HepG2 (cell line): Measurements from ENCODE around the gene VCL. TPM values are rescaled to one million over a fixed set of nuclear protein-coding genes. Genes with fewer than 3 reads are reported as not detected.

Experiments
- ATAC-seq: fragments of 200-7000 bp; cut with Tn5 transposase; 3 replicates; pipeline ENCODE4 v1.9.1; 2020; ENCODE audit warnings: mild to moderate bottlenecking, moderate library complexity
- BruUV-seq: library from RNA; stranded (reverse); fragments of 400-500 nt; replicated peaks from 2 replicates; lab custom pipeline; 2021; lab: Mats Ljungman, UMichigan
- CTCF ChIA-PET: fragments of 300-600 bp; formaldehyde crosslinking; extraction: SDS; loops from one replicate; lab custom pipeline; 2021; ENCODE audit warnings: low total read pairs, inconsistent platforms, low intra/inter-chr PET ratio; lab: Yijun Ruan, JAX
- POLR2A ChIA-PET: fragments of 350-600 bp; sonication (Branson Sonifier 250); formaldehyde crosslinking; loops from one replicate; lab custom pipeline; 2020; ENCODE audit warnings: antibody characterized with exemption, inconsistent platforms; lab: Yijun Ruan, JAX
- DNase-seq: peaks from one replicate; pipeline ENCODE4 v3.0.0-alpha.2; 2015; ENCODE audit warnings: low spot score
- FAIRE-seq: peaks from 3 replicates; lab custom pipeline; 2011; peaks lifted over from hg19 to GRCh38; lab: Jason Lieb, UNC
- H2AFZ ChIP-seq: one replicate; pipeline ENCODE4 v1.6.1; 2011; ENCODE audit warnings: low read length, inconsistent platforms
- H3K27ac ChIP-seq: fragments of 300-600 bp; 3 replicates; pipeline ENCODE4 v1.8.0; 2011; ENCODE audit warnings: mixed run types, mild to moderate bottlenecking, mixed read lengths, low read length, inconsistent platforms; ENCODE audit not compliant: insufficient read depth; ENCODE audit errors: extremely low read length
- H3K27me3 ChIP-seq, 2 experiments: fragments of 200-600 bp in 1 of 2; 2 replicates in 1 of 2; 3 replicates in 1 of 2; pipeline versions ENCODE4 v1.6.0 to v1.8.0; 2011; ENCODE audit warnings: low read length in 2 of 2, mild to moderate bottlenecking in 2 of 2, moderate library complexity in 2 of 2, inconsistent platforms in 1 of 2; ENCODE audit not compliant: insufficient read depth in 2 of 2, control insufficient read depth in 1 of 2
- H3K36me3 ChIP-seq, 2 experiments: fragments of 200-600 bp in 1 of 2; replicated peaks in 1 of 2; 2 replicates in 1 of 2; 3 replicates in 1 of 2; pipeline versions ENCODE4 v1.5.1 to v1.8.0; 2011; ENCODE audit warnings: low read length in 2 of 2, inconsistent platforms in 1 of 2; ENCODE audit not compliant: insufficient read depth in 2 of 2, control insufficient read depth in 1 of 2
- H3K4me1 ChIP-seq: 2 replicates; pipeline ENCODE4 v1.5.1; 2012; ENCODE audit warnings: low read length, inconsistent platforms; ENCODE audit not compliant: insufficient read depth
- H3K4me2 ChIP-seq: 2 replicates; pipeline ENCODE4 v1.6.0; 2011; ENCODE audit warnings: low read depth, low read length, inconsistent platforms
- H3K4me3 ChIP-seq, 3 experiments: fragments of 200-600 bp in 1 of 3; sonication (generic), shearing (Covaris generic) in 1 of 3; replicated peaks in 1 of 3; 2 replicates each; pipeline ENCODE4 v1.5.1; 2011 to 2016; ENCODE audit warnings: low read length in 3 of 3, inconsistent platforms in 2 of 3, low read depth in 2 of 3, mild to moderate bottlenecking in 2 of 3, control low read depth in 1 of 3, mixed read lengths in 1 of 3; ENCODE audit not compliant: insufficient read depth in 1 of 3
- H3K79me2 ChIP-seq: one replicate; pipeline ENCODE4 v1.6.1; 2011; ENCODE audit warnings: low read length, inconsistent platforms; ENCODE audit not compliant: insufficient read depth
- H3K9ac ChIP-seq: 2 replicates; pipeline ENCODE4 v1.6.0; 2011; ENCODE audit warnings: mild to moderate bottlenecking, low read depth, low read length, inconsistent platforms; ENCODE audit not compliant: insufficient read depth
- H3K9me3 ChIP-seq: 2 replicates; pipeline ENCODE4 v1.5.1; 2012; ENCODE audit warnings: mild to moderate bottlenecking, low read length
- H4K20me1 ChIP-seq: 2 replicates; pipeline ENCODE4 v1.6.0; 2011; ENCODE audit warnings: inconsistent platforms, mild to moderate bottlenecking, low read length, moderate library complexity; ENCODE audit not compliant: insufficient read depth
- BCLAF1 ChIP-seq: fragments of 450-650 bp; IDR thresholded peaks from 2 replicates; pipeline ENCODE4 v1.6.1; 2017; ENCODE audit warnings: mild to moderate bottlenecking
- FOXC1 ChIP-seq: sonication (generic); formaldehyde crosslinking; IDR thresholded peaks from 2 replicates; pipeline ENCODE4 v1.8.0; 2022; ENCODE audit warnings: mild to moderate bottlenecking, missing genetic modification reagents, borderline replicate concordance
- HNRNPUL1 ChIP-seq: fragments of 200-400 bp; formaldehyde crosslinking; IDR thresholded peaks from 2 replicates; pipeline ENCODE4 v1.6.1; 2017; ENCODE audit warnings: low read depth, mild to moderate bottlenecking, low read length, moderate library complexity
- MEIS1 ChIP-seq: sonication (generic); formaldehyde crosslinking; IDR thresholded peaks from 2 replicates; pipeline ENCODE4 v1.9.0; 2021; ENCODE audit warnings: mild to moderate bottlenecking, missing genetic modification reagents, moderate library complexity, borderline replicate concordance
- TOPORS ChIP-seq: sonication (generic); formaldehyde crosslinking; IDR thresholded peaks from 2 replicates; pipeline ENCODE4 v1.8.0; 2023; ENCODE audit warnings: mild to moderate bottlenecking, missing genetic modification reagents
- WIZ ChIP-seq: sonication (generic); formaldehyde crosslinking; IDR thresholded peaks from 2 replicates; pipeline ENCODE4 v1.5.1; 2020; ENCODE audit warnings: mild to moderate bottlenecking, missing genetic modification reagents
- ZNF263 ChIP-seq: sonication (generic); formaldehyde crosslinking; IDR thresholded peaks from 2 replicates; pipeline ENCODE4 v1.4.0; 2020; ENCODE audit warnings: missing genetic modification reagents
- WGBS: methylation state at CpG from one replicate; pipeline ENCODE4 v1.1.6; 2017; ENCODE audit warnings: low lambda C conversion rate; 5-methylcytosine and 5-hydroxymethylcytosine counted together
- in situ Hi-C: cut with HindIII; loops from 2 replicates; pipeline ENCODE4 v1.10.0; 2017; ENCODE audit warnings: low pct_unique_long_range_greater_than_20kb; ENCODE audit not compliant: extremely low pct_ligation_motif_present
- intact Hi-C: fragments of 100-400 bp; cut with micrococcal nuclease; formaldehyde crosslinking; loops from one replicate; pipeline ENCODE4 v1.10.0; 2022; ENCODE audit not compliant: unreplicated experiment
- polyA plus RNA-seq, 8 experiments: library from polyadenylated mRNA; depleted of rRNA in 3 of 8; stranded (reverse) in 7 of 8; unstranded in 1 of 8; fragments of >200 nt; fragmentation: Illumina TruSeq in 4 of 8; extraction: Trizol in 4 of 8; gene quantifications; 2 replicates each; pipeline versions ENCODE4 v1.2.1 to v1.2.3, GENCODE V29; 2011 to 2016; ENCODE audit warnings: low read depth in 4 of 8, missing spikeins in 1 of 8, mixed read lengths in 1 of 8; ENCODE audit not compliant: insufficient read depth in 1 of 8
- total RNA-seq, 5 experiments: library from RNA; depleted of rRNA; stranded (reverse); fragments of >200 nt; fragmentation: Illumina TruSeq; extraction: Trizol; gene quantifications; 2 replicates each; pipeline ENCODE4 v1.2.3, GENCODE V29; 2016; ENCODE audit warnings: low read depth in 1 of 5
- TF ChIP-seq, protein P1 (sequence below), 2 experiments: sonication (generic) in 1 of 2; formaldehyde crosslinking in 1 of 2; IDR thresholded peaks; 2 replicates each; pipeline versions ENCODE4 v1.4.0 to v1.6.1; 2016 to 2020; ENCODE audit warnings: borderline replicate concordance in 1 of 2, low read depth in 1 of 2, mild to moderate bottlenecking in 1 of 2, missing genetic modification reagents in 1 of 2
- TF ChIP-seq, protein P2 (sequence below), 2 experiments: sonication (generic) in 1 of 2; formaldehyde crosslinking in 1 of 2; IDR thresholded peaks; 2 replicates each; pipeline versions ENCODE4 v1.5.1 to v1.6.1; 2011 to 2020; ENCODE audit warnings: borderline replicate concordance in 1 of 2, low read depth in 1 of 2, low read length in 1 of 2, mild to moderate bottlenecking in 1 of 2, missing genetic modification reagents in 1 of 2, moderate library complexity in 1 of 2

VCL gene
- total and polyA plus RNA-seq, 2 of the 13 experiments (the other 11 are each of a cell fraction or from before 2014, with no cell fraction given), result 17.3 to 26.9 TPM

DNA sequence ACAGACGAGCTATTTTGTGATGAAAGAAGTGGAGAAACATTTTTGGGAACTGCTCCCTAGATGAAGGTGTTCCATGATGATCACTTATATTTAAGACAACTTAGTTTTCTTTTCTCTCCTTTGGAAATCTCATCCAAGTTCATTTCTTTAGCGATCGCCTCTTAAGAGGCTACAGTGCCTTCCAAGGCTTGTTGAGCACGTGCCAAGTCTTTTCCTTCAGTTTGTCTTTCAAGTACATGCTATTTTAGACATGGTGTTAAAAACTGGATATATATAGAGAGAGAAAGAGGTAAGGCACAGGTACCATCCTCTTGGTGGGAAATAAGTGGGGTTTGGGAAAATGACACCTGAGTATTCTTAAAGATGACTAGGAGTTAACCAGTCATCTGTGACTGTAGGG lies 155.8 kb downstream of the VCL start:
- BruUV-seq, result no TSS peak
- Histone ChIP-seq H3K27ac (no peak overlapping the region), H3K4me2 (peak overlapping the region; percentile 95), H3K4me1 (peaks cover 50% of the 10 kb centered on the region), H3K9ac (peak overlapping the region; percentile 26; the same call in 1 of the 2 replicates), H3K36me3 (no peaks in the 10 kb centered on the region; a peak in 1 of 5 replicates), H3K79me2 (peaks cover 73% of the 10 kb centered on the region), H3K4me3 (peak overlapping the region in 1 of 3 experiments; percentile 7; a peak in 1 of 6 replicates), H2AFZ (no peak overlapping the region), H3K27me3 (peaks cover 0 to 4% of the 10 kb centered on the region in 2 experiments; a peak in 1 of 5 replicates), H3K9me3 (no peaks in the 10 kb centered on the region), H4K20me1 (no peaks in the 10 kb centered on the region)
- WGBS, result 92% methylated on average over 4 of the region's 4 CpGs
- intact Hi-C loops (loop anchor here (10.0 kb wide), 1 partner anchor 61 kb away; no protein-coding TSS in a partner anchor), in situ Hi-C loops (no loop called here)
- no peak for DNase-seq
- ChIA-PET CTCF (no interaction called here), POLR2A (no interaction called here)
- no peak for FAIRE-seq
- TF ChIP-seq HNRNPUL1 (no peak), MEIS1 (CRISPR knock-in tag) (no peak), BCLAF1 (no peak), WIZ (CRISPR knock-in tag) (no peak), TOPORS (CRISPR knock-in tag) (no peak), FOXC1 (CRISPR knock-in tag) (no peak), ZNF263 (CRISPR knock-in tag) (no peak)
- TF ChIP-seq, protein P1, sequence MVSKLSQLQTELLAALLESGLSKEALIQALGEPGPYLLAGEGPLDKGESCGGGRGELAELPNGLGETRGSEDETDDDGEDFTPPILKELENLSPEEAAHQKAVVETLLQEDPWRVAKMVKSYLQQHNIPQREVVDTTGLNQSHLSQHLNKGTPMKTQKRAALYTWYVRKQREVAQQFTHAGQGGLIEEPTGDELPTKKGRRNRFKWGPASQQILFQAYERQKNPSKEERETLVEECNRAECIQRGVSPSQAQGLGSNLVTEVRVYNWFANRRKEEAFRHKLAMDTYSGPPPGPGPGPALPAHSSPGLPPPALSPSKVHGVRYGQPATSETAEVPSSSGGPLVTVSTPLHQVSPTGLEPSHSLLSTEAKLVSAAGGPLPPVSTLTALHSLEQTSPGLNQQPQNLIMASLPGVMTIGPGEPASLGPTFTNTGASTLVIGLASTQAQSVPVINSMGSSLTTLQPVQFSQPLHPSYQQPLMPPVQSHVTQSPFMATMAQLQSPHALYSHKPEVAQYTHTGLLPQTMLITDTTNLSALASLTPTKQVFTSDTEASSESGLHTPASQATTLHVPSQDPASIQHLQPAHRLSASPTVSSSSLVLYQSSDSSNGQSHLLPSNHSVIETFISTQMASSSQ (IDR thresholded peaks at IDR 0.05; ENCODE audit: low read depth), result no peak
- TF ChIP-seq, protein P1 (CRISPR knock-in tag; IDR thresholded peaks at IDR 0.05; ENCODE audit: borderline replicate concordance), result no peak
- TF ChIP-seq, protein P2, sequence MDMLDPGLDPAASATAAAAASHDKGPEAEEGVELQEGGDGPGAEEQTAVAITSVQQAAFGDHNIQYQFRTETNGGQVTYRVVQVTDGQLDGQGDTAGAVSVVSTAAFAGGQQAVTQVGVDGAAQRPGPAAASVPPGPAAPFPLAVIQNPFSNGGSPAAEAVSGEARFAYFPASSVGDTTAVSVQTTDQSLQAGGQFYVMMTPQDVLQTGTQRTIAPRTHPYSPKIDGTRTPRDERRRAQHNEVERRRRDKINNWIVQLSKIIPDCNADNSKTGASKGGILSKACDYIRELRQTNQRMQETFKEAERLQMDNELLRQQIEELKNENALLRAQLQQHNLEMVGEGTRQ (IDR thresholded peaks at IDR 0.05; ENCODE audit: low read depth, low read length), result no peak
- TF ChIP-seq, protein P2 (CRISPR knock-in tag; IDR thresholded peaks at IDR 0.05; ENCODE audit: borderline replicate concordance), result no peak
- no peak for ATAC-seq
